ENCODE measurements around the gene MEX3A. TPM values are rescaled to one million over a fixed set of nuclear protein-coding genes. Genes with fewer than 3 reads are reported as not detected.
A peak's percentile ranks its signal among the peaks of the same experiment; 100 is the strongest.

The MEX3A gene
- total and polyA plus RNA-seq, 2 of the 8 experiments (the other 6 are each of a cell fraction or from before 2014, with no cell fraction given) = 34.1 to 52.4 TPM

- TF ChIP-seq CTCF (IDR thresholded peaks at IDR 0.05; ENCODE audit: control extremely low read depth in 1 of 3, insufficient read depth in 1 of 3, low read depth in 1 of 3, low read length in 3 of 3) (peak in 2 of 3 experiments; percentile 61 to 69; a peak in 3 of 4 replicates), TAF7 (optimal IDR thresholded peaks at IDR 0.05; ENCODE audit: borderline replicate concordance, low read depth, low read length) (peak; percentile 10), SP2 (IDR thresholded peaks at IDR 0.05; ENCODE audit: low read length) (no peak), NRF1 (IDR thresholded peaks at IDR 0.05; ENCODE audit: low read depth, low read length) (no peak), JUND (IDR thresholded peaks at IDR 0.05; ENCODE audit: low read length) (no peak), TAF1 (IDR thresholded peaks at IDR 0.05; ENCODE audit: low read depth, low read length) (peak; percentile 32; the same call in 1 of the 2 replicates), SP4 (IDR thresholded peaks at IDR 0.05; ENCODE audit: low read length) (peak; percentile 46; the same call in 1 of the 2 replicates), EGR1 (IDR thresholded peaks at IDR 0.05; ENCODE audit: borderline replicate concordance, low read depth, low read length) (peak; percentile 87), CBX5 (IDR thresholded peaks at IDR 0.05; ENCODE audit: low read depth, low read length) (no peak)
Measured at GRCh38 chr1:156053768-156054499, 28.3 kb downstream of the MEX3A start, which contains the start of gene UBQLN4 (continued).

Measured in H1 (cell line).